GM18508 (cell line): ENCODE results near the gene HORMAD2.
"Not testable (repeated sequence)": the region's sequence is repeated elsewhere in the genome, so short reads cannot be mapped to it uniquely, and the experiment has no call there.

ENCODE experiments used
- ATAC-seq: cut with Tn5 transposase; IDR thresholded peaks from one replicate; pipeline ENCODE4 v1.9.1; 2021; ENCODE audit warnings: moderate number of reproducible peaks; ENCODE audit not compliant: insufficient read depth, unreplicated experiment

Gene HORMAD2

DNA sequence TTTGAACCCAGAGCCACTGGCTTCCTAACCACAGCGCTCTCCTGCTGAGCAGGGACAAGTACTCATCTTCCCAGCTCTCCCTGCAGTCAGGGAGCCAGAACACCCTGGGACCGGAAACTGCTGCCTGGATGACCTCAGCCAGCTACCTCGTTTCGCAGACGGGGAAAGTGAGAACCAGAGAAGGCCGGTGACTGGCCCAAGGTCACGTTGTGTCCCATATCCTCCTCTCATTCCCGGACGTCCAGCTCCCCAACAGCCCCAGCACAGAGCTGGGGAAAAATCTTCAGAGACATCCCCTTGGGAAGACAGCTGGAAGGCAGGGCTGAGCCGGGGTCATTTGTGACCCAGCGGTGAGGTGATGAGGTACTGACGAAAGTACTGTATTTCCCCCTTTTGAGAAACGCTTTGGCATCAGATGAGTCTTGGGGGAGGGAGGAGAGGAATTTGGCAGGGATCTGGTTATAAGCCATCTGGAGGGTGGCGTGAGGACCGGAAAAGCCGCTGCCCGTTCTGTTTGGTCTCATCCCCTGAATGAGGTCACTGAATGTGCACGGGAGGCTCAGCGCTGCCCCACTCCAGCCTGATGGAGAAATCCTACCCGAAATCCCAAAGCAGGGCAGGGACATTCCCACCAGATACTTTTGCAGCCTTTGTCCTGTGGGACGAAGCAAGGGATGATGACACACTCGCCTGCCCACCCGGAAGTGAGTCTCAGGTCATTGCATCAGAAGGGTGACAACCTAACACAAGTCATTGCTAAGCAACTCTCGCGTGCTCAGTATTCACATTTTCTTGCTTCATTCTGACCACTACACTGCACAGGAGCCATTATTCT lies 125.2 kb downstream of the HORMAD2 start:
- ATAC-seq, result no peak

- no peak for ATAC-seq
Measured at GRCh38 chr22:30206944-30207343, 126.7 kb downstream of the HORMAD2 start.

DNA sequence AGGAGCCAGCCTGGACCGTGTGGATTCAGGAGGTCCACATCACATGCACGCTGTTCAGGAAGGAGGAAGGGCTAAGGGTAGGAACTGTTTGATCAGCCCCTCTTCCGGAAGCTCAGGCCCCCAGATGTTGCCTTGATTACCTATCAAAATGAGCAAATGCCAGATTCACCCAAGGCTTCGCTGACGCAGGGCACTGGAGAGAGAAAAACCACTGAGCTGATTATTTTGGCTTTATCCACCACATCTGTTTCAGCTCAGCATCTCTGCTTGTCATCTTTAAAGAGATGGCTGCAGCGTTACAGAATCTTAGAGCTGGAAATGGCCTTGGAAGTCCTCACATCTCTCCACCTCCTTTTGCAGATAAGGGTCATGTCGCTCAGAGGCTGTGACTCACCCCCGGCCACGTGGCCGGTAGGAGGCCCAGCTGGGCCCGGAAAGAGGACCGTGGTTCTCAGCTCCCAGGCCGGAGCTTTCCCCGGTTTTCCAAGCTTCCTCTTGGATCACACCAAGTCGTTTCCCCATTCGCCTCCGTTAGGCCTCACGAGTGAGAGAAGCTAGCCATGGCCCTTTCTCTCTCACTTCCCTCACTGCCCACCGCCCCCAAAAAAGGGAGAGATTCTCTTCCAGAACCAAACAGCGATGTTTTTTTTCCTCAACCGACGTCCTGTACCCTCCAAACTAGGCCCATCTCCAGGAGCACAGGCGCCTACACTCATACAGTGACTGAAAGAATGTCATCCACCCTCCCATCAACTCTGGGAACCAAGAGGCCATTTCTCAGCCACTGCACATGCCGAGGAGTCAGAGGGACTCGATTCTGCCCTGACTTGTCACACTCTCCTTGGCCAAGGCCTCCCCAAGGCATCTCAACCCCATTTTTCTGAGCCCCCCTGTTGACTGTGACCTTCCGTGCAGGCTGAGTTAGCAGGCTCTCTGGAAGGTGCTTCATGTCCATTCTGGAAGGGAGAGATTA lies 128.7 kb downstream of the HORMAD2 start:
- no peak for ATAC-seq

DNA sequence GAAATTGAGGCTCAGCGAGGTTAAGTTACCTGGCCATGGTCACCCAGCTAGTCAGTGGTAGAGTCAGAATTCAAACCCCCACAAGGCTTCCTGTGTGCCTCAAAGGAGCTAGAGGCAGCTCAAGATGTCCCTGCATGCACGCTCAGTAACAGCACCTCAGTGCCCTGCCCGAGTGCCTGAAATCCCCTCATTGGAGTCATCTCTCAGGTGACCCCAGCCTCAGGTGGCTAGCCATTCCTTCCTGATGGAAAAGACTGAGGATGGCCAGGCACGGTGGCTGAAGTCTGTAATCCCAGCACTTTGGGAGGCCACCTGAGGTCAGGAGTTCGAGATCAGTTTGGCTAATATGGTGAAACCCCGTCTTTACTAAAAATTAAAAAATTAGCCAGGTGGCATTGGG lies 129.4 kb downstream of the HORMAD2 start:
- ATAC-seq, result no peak

DNA sequence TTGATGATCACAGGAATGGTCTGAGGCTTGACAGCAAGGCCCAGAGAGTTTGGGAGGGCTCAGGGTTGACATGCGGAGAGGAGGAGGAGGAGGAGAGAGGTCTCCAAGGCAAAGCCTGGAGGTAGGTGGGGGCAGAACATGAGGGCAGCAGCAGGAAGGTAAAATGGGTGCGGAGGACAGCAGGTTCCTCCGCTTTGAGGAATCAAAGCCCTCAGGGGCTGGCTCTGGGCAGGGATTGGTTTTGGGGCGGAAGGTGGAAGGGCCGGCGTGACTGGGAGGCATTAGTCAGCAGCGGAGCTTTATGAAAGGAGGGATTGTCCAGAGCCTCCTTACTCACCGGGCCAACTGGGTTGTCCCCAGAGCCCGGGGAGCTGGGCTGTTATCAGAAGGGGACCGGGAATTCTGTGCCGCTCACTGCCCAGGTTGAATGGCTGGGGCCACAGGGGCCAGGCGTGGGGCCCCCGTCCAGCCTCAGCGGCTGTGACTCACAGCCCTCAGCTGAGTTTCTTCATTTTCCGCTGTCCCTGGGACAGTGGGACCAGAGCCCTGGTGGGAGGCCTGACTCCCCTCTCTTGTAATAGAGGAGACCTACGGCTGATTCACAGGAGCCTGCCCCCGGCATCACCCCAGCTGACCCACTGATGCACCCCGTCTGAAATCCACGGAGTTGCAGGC lies 130.1 kb downstream of the HORMAD2 start:
- no peak for ATAC-seq

GRCh38 chr22:30211124-30211820 lies 131.0 kb downstream of the HORMAD2 start:
- no peak for ATAC-seq

GRCh38 chr22:30212363-30212995 lies 132.2 kb downstream of the HORMAD2 start:
- no peak for ATAC-seq

DNA sequence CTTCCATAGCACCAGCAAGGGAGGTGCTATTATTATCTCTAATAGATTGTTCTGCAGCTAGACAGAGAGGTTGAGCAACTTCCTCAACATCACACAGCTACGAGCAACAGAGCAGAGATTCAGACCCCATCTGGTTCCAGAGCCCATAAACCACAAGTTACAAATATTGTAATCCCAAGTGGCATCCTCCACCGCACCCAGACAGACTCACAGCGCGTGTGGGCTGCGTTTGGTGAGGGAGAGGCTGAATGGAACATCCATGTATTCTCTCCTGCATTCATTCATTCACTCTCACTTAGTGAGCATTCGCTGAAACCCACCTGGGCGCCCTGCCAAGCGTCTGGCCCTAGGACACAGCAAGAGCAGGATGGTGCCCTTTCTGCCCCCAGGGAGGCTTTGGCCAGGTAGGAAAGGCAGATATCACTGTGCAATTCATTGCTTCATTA lies 132.8 kb downstream of the HORMAD2 start:
- no peak for ATAC-seq

GRCh38 chr22:30214703-30215407 lies 134.6 kb downstream of the HORMAD2 start:
- no peak for ATAC-seq

DNA sequence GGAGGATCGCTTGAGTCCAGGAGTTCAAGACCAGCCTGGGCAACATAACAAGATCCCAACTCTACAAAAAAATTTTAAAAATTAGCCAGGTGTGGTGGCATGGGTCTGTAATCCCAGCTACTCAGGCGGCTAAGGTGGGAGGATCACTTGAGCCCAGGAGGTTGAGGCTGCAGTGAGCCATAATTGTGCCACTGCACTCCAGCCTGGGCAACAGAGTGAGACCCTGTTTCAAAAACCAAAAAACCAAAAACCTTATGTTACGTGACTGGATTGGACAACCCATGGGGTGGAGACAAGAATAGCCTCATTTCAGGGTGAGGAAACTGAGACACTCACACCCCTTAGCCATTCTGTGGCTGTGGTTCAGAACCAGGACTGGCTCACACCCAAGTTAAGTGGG lies 136.0 kb downstream of the HORMAD2 start:
- ATAC-seq, result not testable (repeated sequence)

- no peak for ATAC-seq
Measured at GRCh38 chr22:30216710-30217109, 136.4 kb downstream of the HORMAD2 start.

- ATAC-seq, result no peak
Measured at GRCh38 chr22:30217698-30218560, 137.7 kb downstream of the HORMAD2 start.

DNA sequence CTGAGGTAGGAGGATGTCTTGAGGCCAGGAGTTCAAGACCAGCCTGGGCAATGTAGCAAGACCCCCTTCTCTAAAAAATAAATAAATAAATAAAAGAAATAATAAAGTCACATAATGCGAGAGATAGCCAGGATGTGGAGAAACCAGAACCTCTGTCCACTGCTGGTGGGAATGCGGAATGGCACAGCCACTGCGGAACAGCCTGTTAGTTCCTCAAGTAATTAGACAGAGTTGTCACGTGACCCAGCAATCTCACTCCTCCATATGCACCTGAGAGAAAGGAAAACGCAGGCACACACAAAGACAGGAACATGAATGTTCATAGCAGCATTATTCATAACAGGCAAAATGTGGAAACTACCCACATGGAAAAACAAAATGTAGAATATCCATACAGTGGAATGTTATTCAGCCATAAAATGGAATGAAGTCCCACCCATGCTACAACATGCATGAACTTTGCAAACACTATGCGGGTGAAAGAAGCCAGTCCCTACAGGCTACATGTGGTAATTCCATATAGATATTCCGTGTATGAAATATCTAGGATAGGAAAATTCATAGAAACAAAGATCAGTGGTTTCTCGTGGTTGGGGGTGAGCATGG lies 138.9 kb downstream of the HORMAD2 start:
- ATAC-seq, result no peak

DNA sequence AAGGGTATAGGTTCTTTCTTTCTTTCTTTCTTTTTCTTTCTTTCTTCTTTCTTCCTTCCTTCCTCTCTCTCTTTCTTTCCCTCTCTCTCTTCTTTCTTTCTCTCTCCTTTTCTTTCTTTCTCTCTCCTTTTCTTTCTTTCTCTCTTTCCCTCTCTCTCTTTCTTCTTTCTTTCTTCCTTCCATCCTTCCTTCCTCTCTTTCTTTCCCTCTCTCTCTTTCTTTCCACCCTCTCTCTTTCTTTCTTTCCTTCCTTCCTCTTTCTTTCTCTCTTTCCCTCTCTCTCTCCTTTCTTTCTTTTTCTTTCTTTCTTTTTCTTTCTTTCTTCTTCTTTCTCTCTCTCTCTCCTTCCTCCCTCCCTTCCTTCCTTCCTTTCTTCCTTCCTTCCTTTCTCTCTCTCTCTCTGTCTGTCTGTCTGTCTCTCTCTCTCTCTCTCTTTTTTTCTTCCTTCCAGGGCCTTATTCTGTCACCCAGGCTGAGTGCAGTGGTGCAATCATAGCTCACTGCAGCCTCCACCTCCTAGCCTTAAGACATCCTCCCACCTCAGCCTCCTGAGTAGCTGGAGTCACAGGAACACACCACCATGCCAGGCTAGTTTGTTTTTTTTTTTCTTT lies 139.5 kb downstream of the HORMAD2 start:
- no peak for ATAC-seq

GRCh38 chr22:30220338-30221012 lies 140.2 kb downstream of the HORMAD2 start:
- no peak for ATAC-seq

GRCh38 chr22:30221121-30221992 lies 141.1 kb downstream of the HORMAD2 start:
- ATAC-seq, result no peak
